Fibroblast of mammary gland (primary cell): ENCODE data around the gene HSPB9.
A peak's percentile ranks its signal among the peaks of the same experiment; 100 is the strongest.

Experiments
- DNase-seq: peaks from one replicate; pipeline ENCODE4 v3.0.0-alpha.2; 2010; ENCODE audit warnings: low read depth
- H3K4me3 ChIP-seq: 2 replicates; pipeline ENCODE4 v1.5.1; 2011; ENCODE audit warnings: low read depth, mild to moderate bottlenecking, low read length, moderate library complexity; ENCODE audit not compliant: control insufficient read depth
- TF ChIP-seq, protein P1 (sequence below): conservative IDR thresholded peaks from 2 replicates; pipeline ENCODE4 v1.5.1; 2011; ENCODE audit warnings: low read depth, low read length, inconsistent platforms; ENCODE audit not compliant: control insufficient read depth, insufficient read depth

HSPB9 gene

DNA sequence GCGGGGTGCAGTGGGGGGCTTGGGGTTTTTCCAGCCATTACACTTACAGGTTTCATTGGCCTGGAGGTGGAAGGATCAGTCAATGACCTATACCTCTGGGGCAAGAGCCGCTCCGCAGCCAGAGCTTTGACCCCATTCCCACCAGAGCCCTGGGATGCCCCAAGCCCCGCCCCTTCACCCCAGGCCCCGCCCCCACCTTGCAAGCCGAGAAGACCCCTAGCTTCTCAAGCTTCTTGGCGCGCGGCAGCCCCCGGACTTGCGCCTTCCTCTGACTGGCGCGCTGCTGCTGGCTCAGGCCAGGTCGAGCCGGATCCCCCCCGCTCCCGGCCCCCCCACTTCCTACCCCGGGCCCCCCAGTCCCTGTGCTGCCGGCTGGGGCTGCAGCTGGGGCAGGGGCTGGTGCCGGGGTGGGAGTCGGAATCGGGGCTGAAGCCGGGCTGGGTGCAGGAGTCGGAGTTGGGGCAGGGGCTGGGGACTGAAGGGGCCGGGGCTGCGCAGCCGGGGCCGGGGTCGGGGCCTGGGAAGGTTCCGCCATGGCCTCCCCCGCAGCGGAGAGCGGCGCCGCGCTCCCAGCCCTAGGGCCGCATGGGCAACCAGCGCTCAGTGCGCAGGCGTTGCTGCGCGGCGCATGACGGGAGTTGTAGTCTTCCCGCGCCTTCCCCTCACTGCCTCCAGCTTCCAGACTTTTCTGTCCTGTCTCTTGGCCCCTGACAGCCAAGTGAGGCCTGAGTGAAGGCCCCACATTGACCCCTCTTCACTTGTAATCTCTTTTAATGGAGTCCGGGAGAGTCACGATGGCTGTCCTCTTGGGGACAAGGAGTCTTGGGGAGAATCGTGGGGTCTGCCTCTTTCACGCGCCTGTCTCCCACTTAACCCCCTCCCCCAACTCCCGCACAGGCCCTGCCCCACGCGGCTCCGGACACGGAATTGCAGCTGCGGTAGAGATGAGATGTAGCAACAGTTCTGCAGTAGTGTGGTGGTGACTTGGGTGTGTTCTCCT lies 1.5 kb upstream of the HSPB9 start, which contains the start of gene KAT2A:
TSS of gene KAT2A (minus strand) at position 598 of the 1,000 bp plus-strand sequence. CDS start at position 535, 63 bp downstream.
- H3K4me3 ChIP-seq: peak within 1 kb of the TSS; percentile 50
- DNase-seq: peak; percentile 84
- TF ChIP-seq, protein P1, sequence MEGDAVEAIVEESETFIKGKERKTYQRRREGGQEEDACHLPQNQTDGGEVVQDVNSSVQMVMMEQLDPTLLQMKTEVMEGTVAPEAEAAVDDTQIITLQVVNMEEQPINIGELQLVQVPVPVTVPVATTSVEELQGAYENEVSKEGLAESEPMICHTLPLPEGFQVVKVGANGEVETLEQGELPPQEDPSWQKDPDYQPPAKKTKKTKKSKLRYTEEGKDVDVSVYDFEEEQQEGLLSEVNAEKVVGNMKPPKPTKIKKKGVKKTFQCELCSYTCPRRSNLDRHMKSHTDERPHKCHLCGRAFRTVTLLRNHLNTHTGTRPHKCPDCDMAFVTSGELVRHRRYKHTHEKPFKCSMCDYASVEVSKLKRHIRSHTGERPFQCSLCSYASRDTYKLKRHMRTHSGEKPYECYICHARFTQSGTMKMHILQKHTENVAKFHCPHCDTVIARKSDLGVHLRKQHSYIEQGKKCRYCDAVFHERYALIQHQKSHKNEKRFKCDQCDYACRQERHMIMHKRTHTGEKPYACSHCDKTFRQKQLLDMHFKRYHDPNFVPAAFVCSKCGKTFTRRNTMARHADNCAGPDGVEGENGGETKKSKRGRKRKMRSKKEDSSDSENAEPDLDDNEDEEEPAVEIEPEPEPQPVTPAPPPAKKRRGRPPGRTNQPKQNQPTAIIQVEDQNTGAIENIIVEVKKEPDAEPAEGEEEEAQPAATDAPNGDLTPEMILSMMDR: no peak

DNA sequence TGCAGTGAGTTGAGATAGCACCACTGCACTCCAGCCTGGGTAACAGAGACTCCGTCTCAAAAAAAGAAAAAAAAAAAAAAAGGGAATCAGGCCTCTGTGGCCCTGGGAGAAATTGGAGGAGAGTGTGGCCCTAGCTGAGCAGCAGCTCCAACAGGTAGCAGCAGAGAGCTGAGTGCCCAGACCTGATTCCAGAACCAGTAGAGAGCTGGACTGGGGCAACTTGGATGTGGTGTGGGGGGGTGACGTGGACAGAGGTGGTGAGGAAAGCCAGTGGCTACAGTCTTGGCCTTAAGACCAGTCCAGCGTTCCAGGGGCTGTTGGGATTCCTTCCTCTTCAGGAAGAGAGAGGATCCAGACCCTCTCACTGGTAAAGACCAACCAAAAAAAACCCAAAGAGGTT lies 1.7 kb downstream of the HSPB9 start:
- DNase-seq: no peak
- no peak overlapping the region for H3K4me3 ChIP-seq
- TF ChIP-seq, protein P1: peak; percentile 3

DNA sequence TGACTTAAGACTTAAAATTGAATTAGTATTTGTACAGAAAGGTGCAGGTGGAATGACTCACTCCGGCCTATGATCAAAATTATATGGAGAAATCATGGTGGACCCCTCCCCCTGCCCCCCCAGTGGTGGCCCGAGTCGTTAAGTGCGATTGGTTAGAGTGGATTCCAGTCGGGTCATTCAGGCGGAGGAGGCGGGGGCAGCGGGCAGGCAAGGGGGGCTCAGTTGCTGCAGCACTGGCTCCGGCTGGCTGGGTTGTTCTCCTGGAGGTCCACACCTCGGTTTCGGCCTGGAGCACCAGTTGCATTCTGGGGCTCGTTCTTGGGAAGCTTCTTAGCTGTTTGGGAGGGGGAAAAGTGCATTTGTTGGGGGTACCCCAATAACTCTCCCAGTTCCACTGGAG lies 3.0 kb downstream of the HSPB9 start:
- TF ChIP-seq, protein P1: no peak
- no peak for DNase-seq
- H3K4me3 ChIP-seq: no peak overlapping the region

DNA sequence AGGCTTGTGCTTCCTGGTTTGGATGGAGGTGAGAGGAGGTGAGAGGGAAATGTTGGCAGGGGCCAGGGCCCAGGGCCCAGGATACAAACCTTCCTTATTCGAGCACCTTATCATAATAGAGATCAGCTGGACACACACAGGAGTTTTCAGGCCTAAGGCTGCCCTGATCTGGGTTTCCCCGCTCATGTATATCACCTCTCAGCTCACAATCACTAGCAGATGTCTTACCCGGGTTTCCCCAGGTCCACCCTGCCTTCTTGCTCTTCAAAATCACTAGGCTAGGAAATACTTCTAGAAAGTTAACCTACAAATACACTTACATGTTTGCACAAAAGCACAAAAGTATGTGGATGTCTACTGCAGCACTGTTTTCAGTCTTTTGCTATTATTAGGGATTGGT lies 4.2 kb downstream of the HSPB9 start:
- TF ChIP-seq, protein P1: no peak
- no peak overlapping the region for H3K4me3 ChIP-seq
- DNase-seq: no peak

DNA sequence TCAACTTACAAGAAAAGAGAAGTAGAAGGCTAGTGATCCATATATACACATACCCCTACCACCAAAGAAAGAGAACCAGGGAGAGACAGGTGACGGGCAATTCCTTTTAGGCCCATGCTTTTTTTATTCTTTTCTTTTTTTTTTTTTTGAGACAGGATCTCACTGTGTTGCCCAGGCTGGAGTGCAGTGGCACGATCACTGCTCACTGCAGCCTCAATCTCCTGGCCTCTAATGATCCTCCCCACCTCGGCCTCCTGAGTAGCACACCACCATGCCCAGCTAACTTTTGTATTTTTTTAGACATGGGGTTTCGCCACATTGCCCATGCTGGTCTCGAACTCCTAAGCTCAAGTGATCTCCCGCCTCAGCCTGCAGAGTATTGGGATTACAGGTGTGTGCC lies 4.8 kb downstream of the HSPB9 start:
- H3K4me3 ChIP-seq: no peak overlapping the region
- no peak for DNase-seq
- TF ChIP-seq, protein P1: no peak

DNA sequence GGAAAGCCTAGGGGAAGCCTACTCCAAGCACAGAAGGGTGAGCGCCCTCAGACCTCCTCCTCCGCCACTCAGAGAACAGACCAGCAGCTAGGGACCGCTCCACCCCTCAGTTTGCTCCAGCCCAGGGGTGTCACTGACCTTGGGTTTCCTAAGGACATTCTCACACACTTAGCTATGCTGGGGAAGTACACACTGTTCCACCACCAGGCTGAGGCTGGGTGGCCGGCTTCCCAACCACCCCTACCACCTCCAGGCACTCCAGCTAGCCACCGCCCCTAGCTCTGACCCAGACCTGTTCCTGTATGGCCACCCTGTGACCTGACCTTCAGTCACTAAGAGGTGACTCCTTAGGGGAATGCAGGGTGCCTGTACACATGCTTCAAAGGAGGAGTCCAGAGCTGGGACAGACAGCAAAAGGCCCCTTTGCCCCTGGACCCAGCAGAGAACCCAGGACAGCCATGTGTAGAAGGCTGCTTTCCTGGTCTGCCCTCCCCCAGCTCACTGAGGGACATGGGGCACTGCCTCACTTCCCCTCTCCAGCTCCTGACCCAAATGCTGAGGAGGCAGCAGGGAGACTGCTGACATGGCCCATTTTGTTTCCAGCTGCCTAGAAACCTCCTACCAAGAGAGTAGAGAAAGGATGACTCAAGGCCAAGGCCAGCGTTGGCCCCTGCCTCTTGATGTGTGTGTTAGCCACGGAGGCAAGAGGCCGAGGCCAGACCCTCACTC lies 6.7 kb downstream of the HSPB9 start:
- TF ChIP-seq, protein P1: no peak
- no peak overlapping the region for H3K4me3 ChIP-seq
- no peak for DNase-seq
